Peyer's patch (tissue), 4 donors: ENCODE measurements around the gene NENF. TPM values are rescaled to one million over a fixed set of nuclear protein-coding genes. Genes with fewer than 3 reads are reported as not detected.

Source experiments
- DNase-seq, 3 donors: peaks; one replicate each; pipeline ENCODE4 v3.0.0-alpha.2; 2017 to 2019
- H3K27ac ChIP-seq, 4 donors: fragments of 200-600 bp; sonication (generic); one replicate each; pipeline ENCODE4 v1.5.1; 2016 to 2019
- H3K27me3 ChIP-seq, 2 donors: fragments of 200-600 bp; sonication (generic); one replicate each; pipeline ENCODE4 v1.5.1; 2019
- H3K36me3 ChIP-seq, 3 donors: fragments of 200-600 bp; sonication (generic); one replicate each; pipeline ENCODE4 v1.5.1; 2016 to 2019
- H3K4me1 ChIP-seq, 4 donors: fragments of 200-600 bp; sonication (generic); one replicate each; pipeline ENCODE4 v1.5.1; 2016 to 2019
- H3K4me3 ChIP-seq, 4 donors: fragments of 200-600 bp; sonication (generic); 1 replicate in 3 of 4; 2 replicates in 1 of 4; pipeline ENCODE4 v1.5.1; 2016 to 2019; ENCODE audit warnings: mild to moderate bottlenecking in 1 of 4
- H3K9me3 ChIP-seq, 4 donors: fragments of 200-600 bp; sonication (generic); one replicate each; pipeline ENCODE4 v1.5.1; 2016 to 2019; ENCODE audit warnings: mild to moderate bottlenecking in 1 of 4
- CTCF ChIP-seq, 6 experiments: fragments of 450-650 bp in 4 of 6; fragments of 200-600 bp in 2 of 6; sonication (generic) in 1 of 6; IDR thresholded peaks; one replicate each; pipeline ENCODE4 v1.5.1; 2017 to 2019; ENCODE audit warnings: antibody characterized with exemption in 6 of 6, mild to moderate bottlenecking in 3 of 6, moderate library complexity in 1 of 6
- POLR2A ChIP-seq, 2 donors: fragments of 450-650 bp; IDR thresholded peaks; one replicate each; pipeline ENCODE4 v1.5.1; 2017; ENCODE audit warnings: antibody characterized with exemption in 2 of 2, mild to moderate bottlenecking in 2 of 2, moderate library complexity in 2 of 2
- total RNA-seq, 4 donors: library from RNA; depleted of rRNA; stranded (reverse); fragments of >200 nt; gene quantifications; one replicate each; pipeline ENCODE4 v1.1.0, GENCODE V29; 2016

The NENF gene
- total RNA-seq, 4 donors from 2014 or later, result 28.2 to 61.9 (median 34.2) TPM

DNA sequence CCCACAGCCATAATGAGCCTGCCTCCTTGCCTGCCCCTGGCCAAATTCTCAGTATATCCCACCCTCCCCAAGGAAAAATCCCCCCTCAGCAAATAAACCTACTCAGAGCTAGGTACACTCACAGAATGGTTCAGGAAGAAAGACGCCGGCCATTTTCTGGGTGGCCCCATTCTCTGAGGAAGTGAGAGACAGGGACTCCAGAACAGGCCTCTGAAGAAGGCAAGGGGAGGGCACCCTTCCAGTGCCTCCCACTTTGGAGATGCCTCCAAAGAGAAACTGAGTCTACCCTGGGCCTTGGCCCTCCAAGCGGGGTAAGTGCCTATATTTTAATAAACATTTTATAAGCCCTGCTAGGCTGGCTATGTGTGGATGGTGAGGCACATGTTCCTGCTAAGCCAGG, 20.3 kb upstream of the NENF start:
- H3K4me1 ChIP-seq, result peaks cover 0 to 6% (median 3%) of the 10 kb centered on the region in 4 donors
- H3K36me3 ChIP-seq, result peaks cover 0 to 11% (median 0%) of the 10 kb centered on the region in 3 donors
- no peak overlapping the region for H3K27ac ChIP-seq
- no peak for TF ChIP-seq POLR2A (IDR thresholded peaks at IDR 0.05)
- H3K27me3 ChIP-seq, result no peaks in the 10 kb centered on the region
- DNase-seq, result no peak
- no peaks in the 10 kb centered on the region for H3K9me3 ChIP-seq
- H3K4me3 ChIP-seq, result no peak overlapping the region

DNA sequence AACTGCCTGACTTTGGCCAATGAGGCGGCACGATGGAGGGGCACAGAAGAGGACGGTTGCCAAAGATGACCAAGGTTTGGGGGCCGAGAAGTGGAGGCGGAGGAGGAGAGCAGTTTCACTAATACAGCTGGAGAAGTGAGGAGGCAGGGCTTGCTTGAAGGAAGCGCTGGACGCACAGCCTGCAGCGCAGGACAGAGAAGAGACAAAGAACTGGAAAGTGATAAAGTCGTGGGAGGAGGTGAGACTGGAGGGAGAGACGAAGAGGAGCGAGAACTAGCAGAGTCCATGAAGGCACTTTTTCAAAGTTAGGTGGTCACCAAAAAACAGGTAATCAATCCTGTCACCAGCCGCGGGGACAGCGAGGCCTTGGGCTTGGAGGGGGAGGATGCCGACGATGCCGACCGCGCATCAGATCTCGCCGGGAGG, 18.8 kb upstream of the NENF start:
- DNase-seq, result no peak
- Histone ChIP-seq H3K4me1 (peaks cover 0 to 6% (median 3%) of the 10 kb centered on the region in 4 donors), H3K27ac (peak overlapping the region in 2 of 4 donors; percentile 70 to 87)

GRCh38 chr1:212414328-212415106, 18.2 kb upstream of the NENF start, which contains the start of gene PACC1:
PACC1 (minus strand) TSS chr1:212414886; CDS start chr1:212414757, 129 bp downstream.
- Histone ChIP-seq H3K27ac (peak within 1 kb of the TSS; percentile 49 to 87 (median 68)), H3K36me3 (no peaks in the 10 kb centered on the region), H3K9me3 (no peaks in the 10 kb centered on the region), H3K4me3 (peak within 1 kb of the TSS; percentile 76 to 89 (median 86)), H3K4me1 (peaks cover 0 to 6% (median 3%) of the 10 kb centered on the region in 4 donors), H3K27me3 (no peaks in the 10 kb centered on the region)
- peak; percentile 87 to 97 (median 93) for DNase-seq
- peak in 2 of 6 experiments; percentile 11 to 14 for TF ChIP-seq CTCF (IDR thresholded peaks at IDR 0.05)
- TF ChIP-seq POLR2A (IDR thresholded peaks at IDR 0.05), result peak; percentile 35 to 47

More for the DNA sequence above, 18.8 kb upstream of the NENF start:
- Histone ChIP-seq H3K4me3 (peak overlapping the region; percentile 76 to 89 (median 86)), H3K36me3 (no peaks in the 10 kb centered on the region), H3K9me3 (no peaks in the 10 kb centered on the region), H3K27me3 (no peaks in the 10 kb centered on the region)
- TF ChIP-seq CTCF (IDR thresholded peaks at IDR 0.05), result no peak
- TF ChIP-seq POLR2A (IDR thresholded peaks at IDR 0.05), result no peak

GRCh38 chr1:212415107-212415841, 17.4 kb upstream of the NENF start:
- Histone ChIP-seq H3K4me3 (peak overlapping the region; percentile 76 to 89 (median 86)), H3K27ac (peak overlapping the region; percentile 49 to 87 (median 68)), H3K4me1 (peaks cover 0 to 6% (median 3%) of the 10 kb centered on the region in 4 donors), H3K27me3 (no peaks in the 10 kb centered on the region), H3K9me3 (no peaks in the 10 kb centered on the region), H3K36me3 (no peaks in the 10 kb centered on the region)
- TF ChIP-seq POLR2A (IDR thresholded peaks at IDR 0.05) (no peak), CTCF (IDR thresholded peaks at IDR 0.05) (peak in 2 of 6 experiments; percentile 0 to 13)
- no peak for DNase-seq

- H3K27ac ChIP-seq, result no peak overlapping the region
- DNase-seq, result no peak
- TF ChIP-seq CTCF (IDR thresholded peaks at IDR 0.05) (no peak), POLR2A (IDR thresholded peaks at IDR 0.05) (no peak)
- no peaks in the 10 kb centered on the region for H3K27me3 ChIP-seq
- H3K36me3 ChIP-seq, result no peaks in the 10 kb centered on the region
- H3K4me3 ChIP-seq, result no peak overlapping the region
- no peaks in the 10 kb centered on the region for H3K9me3 ChIP-seq
- H3K4me1 ChIP-seq, result no peaks in the 10 kb centered on the region
Measured at GRCh38 chr1:212421165-212421564, 11.6 kb upstream of the NENF start.

GRCh38 chr1:212423879-212424278, 8.8 kb upstream of the NENF start:
- Histone ChIP-seq H3K36me3 (no peaks in the 10 kb centered on the region), H3K27me3 (no peaks in the 10 kb centered on the region), H3K4me1 (no peaks in the 10 kb centered on the region), H3K4me3 (no peak overlapping the region), H3K9me3 (no peaks in the 10 kb centered on the region), H3K27ac (no peak overlapping the region)
- TF ChIP-seq POLR2A (IDR thresholded peaks at IDR 0.05) (no peak), CTCF (IDR thresholded peaks at IDR 0.05) (no peak)
- DNase-seq, result no peak
